ENCODE data around the gene TRPV6. TPM values are rescaled to one million over a fixed set of nuclear protein-coding genes. Genes with fewer than 3 reads are reported as not detected.

TRPV6 gene
- total and polyA plus RNA-seq, 2 experiments from 2014 or later = 0.08 to 0.80 TPM

DNA sequence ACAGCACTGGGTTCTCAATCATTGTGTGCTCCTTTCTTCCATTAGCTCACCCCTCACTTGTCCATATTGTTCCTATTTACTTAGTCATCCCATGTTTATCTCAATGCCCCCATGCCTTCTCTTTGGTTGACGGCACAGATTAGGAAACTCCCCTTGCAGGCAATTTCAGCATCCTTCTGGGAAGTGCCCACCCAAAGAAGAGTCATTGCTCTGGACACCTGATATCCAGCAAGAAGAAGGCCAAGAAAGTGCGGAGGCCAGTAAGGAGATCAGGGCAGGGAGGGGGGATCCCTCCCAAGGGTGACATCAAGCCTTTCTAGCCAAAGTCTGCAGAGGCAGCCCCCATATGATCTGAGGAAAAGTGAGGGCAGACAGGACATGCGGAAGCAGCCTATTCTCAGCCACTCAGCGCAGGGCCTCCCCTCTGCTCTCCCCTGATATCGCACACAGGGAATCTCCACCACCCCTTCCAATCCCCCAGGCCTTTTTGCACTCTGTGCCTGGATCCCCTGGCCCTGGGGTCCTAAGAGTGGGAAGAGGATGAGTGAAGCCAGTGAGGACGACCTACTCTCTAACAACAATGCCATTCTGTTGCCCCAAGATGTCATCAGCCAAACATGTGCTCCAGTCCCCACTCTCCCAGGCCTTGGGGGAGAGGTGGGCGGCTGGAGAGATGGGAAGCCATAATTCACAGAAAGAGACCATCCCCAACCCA lies 1.8 kb downstream of the TRPV6 start (continued):
- TF ChIP-seq, protein P1, sequence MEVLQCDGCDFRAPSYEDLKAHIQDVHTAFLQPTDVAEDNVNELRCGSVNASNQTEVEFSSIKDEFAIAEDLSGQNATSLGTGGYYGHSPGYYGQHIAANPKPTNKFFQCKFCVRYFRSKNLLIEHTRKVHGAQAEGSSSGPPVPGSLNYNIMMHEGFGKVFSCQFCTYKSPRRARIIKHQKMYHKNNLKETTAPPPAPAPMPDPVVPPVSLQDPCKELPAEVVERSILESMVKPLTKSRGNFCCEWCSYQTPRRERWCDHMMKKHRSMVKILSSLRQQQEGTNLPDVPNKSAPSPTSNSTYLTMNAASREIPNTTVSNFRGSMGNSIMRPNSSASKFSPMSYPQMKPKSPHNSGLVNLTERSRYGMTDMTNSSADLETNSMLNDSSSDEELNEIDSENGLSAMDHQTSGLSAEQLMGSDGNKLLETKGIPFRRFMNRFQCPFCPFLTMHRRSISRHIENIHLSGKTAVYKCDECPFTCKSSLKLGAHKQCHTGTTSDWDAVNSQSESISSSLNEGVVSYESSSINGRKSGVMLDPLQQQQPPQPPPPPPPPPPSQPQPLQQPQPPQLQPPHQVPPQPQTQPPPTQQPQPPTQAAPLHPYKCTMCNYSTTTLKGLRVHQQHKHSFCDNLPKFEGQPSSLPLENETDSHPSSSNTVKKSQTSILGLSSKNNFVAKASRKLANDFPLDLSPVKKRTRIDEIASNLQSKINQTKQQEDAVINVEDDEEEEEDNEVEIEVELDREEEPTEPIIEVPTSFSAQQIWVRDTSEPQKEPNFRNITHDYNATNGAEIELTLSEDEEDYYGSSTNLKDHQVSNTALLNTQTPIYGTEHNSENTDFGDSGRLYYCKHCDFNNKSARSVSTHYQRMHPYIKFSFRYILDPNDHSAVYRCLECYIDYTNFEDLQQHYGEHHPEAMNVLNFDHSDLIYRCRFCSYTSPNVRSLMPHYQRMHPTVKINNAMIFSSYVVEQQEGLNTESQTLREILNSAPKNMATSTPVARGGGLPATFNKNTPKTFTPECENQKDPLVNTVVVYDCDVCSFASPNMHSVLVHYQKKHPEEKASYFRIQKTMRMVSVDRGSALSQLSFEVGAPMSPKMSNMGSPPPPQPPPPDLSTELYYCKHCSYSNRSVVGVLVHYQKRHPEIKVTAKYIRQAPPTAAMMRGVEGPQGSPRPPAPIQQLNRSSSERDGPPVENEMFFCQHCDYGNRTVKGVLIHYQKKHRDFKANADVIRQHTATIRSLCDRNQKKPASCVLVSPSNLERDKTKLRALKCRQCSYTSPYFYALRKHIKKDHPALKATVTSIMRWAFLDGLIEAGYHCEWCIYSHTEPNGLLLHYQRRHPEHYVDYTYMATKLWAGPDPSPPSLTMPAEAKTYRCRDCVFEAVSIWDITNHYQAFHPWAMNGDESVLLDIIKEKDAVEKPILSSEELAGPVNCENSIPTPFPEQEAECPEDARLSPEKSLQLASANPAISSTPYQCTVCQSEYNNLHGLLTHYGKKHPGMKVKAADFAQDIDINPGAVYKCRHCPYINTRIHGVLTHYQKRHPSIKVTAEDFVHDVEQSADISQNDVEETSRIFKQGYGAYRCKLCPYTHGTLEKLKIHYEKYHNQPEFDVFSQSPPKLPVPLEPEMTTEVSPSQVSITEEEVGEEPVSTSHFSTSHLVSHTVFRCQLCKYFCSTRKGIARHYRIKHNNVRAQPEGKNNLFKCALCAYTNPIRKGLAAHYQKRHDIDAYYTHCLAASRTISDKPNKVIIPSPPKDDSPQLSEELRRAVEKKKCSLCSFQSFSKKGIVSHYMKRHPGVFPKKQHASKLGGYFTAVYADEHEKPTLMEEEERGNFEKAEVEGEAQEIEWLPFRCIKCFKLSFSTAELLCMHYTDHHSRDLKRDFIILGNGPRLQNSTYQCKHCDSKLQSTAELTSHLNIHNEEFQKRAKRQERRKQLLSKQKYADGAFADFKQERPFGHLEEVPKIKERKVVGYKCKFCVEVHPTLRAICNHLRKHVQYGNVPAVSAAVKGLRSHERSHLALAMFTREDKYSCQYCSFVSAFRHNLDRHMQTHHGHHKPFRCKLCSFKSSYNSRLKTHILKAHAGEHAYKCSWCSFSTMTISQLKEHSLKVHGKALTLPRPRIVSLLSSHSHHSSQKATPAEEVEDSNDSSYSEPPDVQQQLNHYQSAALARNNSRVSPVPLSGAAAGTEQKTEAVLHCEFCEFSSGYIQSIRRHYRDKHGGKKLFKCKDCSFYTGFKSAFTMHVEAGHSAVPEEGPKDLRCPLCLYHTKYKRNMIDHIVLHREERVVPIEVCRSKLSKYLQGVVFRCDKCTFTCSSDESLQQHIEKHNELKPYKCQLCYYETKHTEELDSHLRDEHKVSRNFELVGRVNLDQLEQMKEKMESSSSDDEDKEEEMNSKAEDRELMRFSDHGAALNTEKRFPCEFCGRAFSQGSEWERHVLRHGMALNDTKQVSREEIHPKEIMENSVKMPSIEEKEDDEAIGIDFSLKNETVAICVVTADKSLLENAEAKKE (CRISPR knock-in tag; IDR thresholded peaks at IDR 0.05) = no peak

DNA sequence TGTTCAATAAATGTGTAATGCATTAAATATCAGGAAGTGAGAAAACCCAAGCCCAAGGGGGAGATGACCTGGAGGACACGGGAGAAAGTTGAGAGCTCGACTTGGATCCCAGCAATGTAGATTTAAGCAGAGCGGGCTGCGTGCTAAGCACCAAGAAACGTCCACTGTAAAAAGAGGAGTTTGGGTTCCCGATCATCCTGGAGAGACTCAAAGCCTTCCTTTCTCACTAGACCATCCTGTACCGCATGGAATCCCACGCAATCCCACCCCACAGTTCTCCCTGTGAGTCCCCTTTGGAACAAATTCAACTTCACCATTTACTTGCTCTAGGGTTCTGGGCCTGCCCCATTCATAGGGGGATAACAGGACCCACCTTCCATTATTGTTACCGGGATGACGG lies 2.4 kb downstream of the TRPV6 start:
- H2AFZ ChIP-seq = no peak overlapping the region
- DNase-seq (ENCODE audit: low spot score) (no peak), ATAC-seq (no peak)
- no peaks in the 10 kb centered on the region for H3K36me3 ChIP-seq (ENCODE audit: insufficient read depth)
- H3K27me3 Mint-ChIP-seq (ENCODE audit: insufficient read depth, low read depth, poor library complexity) = no peaks in the 10 kb centered on the region
- no peaks in the 10 kb centered on the region for H3K27me3 ChIP-seq (ENCODE audit: insufficient read depth)
- no peaks in the 10 kb centered on the region for H3F3A ChIP-seq (replicated peaks; ENCODE audit: low read depth)
- H3K27ac ChIP-seq (ENCODE audit: low read depth) = no peak overlapping the region
- no peaks in the 10 kb centered on the region for H4K20me1 ChIP-seq (replicated peaks; ENCODE audit: insufficient read depth)
- H3K4me3 Mint-ChIP-seq = no peak overlapping the region
- no peak overlapping the region for H3K4me3 ChIP-seq
- H3K9me3 Mint-ChIP-seq = no peaks in the 10 kb centered on the region
- no peak overlapping the region for H3K4me2 ChIP-seq
- H3K4me1 ChIP-seq (ENCODE audit: insufficient read depth) = peaks cover 3% of the 10 kb centered on the region; the same call in 1 of the 2 replicates
- no peaks in the 10 kb centered on the region for H3K9me2 ChIP-seq (ENCODE audit: insufficient read depth)
- H3K27ac Mint-ChIP-seq = no peak overlapping the region
- no peaks in the 10 kb centered on the region for H3K79me2 ChIP-seq (replicated peaks; ENCODE audit: insufficient read depth)
- peaks cover 7% of the 10 kb centered on the region for H3K4me1 Mint-ChIP-seq
- no peaks in the 10 kb centered on the region for H3K36me3 Mint-ChIP-seq (ENCODE audit: low read depth)
- TF ChIP-seq JUNB (IDR thresholded peaks at IDR 0.05; ENCODE audit: unreplicated experiment) (no peak), EZH2 (IDR thresholded peaks at IDR 0.05; ENCODE audit: low read depth, unreplicated experiment) (no peak), NANOG (IDR thresholded peaks at IDR 0.05; ENCODE audit: borderline replicate concordance) (no peak), ZNF114 (CRISPR knock-in tag; IDR thresholded peaks at IDR 0.05) (no peak), ZNF331 (CRISPR knock-in tag; IDR thresholded peaks at IDR 0.05; ENCODE audit: low read depth) (no peak), CREB1 (CRISPR knock-in tag; IDR thresholded peaks at IDR 0.05; ENCODE audit: low read depth) (no peak), POLR2AphosphoS5 (IDR thresholded peaks at IDR 0.05; ENCODE audit: low read depth) (no peak), EZH2phosphoT487 (IDR thresholded peaks at IDR 0.05; ENCODE audit: unreplicated experiment) (no peak)
- TF ChIP-seq, protein P2, sequence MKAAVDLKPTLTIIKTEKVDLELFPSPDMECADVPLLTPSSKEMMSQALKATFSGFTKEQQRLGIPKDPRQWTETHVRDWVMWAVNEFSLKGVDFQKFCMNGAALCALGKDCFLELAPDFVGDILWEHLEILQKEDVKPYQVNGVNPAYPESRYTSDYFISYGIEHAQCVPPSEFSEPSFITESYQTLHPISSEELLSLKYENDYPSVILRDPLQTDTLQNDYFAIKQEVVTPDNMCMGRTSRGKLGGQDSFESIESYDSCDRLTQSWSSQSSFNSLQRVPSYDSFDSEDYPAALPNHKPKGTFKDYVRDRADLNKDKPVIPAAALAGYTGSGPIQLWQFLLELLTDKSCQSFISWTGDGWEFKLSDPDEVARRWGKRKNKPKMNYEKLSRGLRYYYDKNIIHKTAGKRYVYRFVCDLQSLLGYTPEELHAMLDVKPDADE (IDR thresholded peaks at IDR 0.05) = no peak

All from GM23338 (cell line).